Measurements from ENCODE around the gene ACRBP.

Gene ACRBP

GRCh38 chr12:6647083-6647604, at the start of gene ACRBP:
Gene ACRBP, minus strand, starts transcription at chr12:6647432. Its CDS starts 66 bp downstream, at chr12:6647366.
- H2AFZ ChIP-seq (ENCODE audit: low read depth), result no peak within 1 kb of the TSS
- H3K4me1 ChIP-seq (ENCODE audit: low read depth, poor library complexity, severe bottlenecking), result no peaks in the 10 kb centered on the region
- no peaks in the 10 kb centered on the region for H3K79me2 ChIP-seq (ENCODE audit: insufficient read depth, low read depth)
- H3K36me3 ChIP-seq (ENCODE audit: insufficient read depth), result no peaks in the 10 kb centered on the region
- no peak for TF ChIP-seq CTCF (conservative IDR thresholded peaks at IDR 0.05; ENCODE audit: low read depth, low read length)
- H3K9ac ChIP-seq, result no peak within 1 kb of the TSS
- no peak within 1 kb of the TSS for H3K4me2 ChIP-seq
- H3K27ac ChIP-seq, result no peak within 1 kb of the TSS
- peaks cover 5% of the 10 kb centered on the region; the same call in 1 of the 2 replicates for H3K27me3 ChIP-seq (ENCODE audit: insufficient read depth, low read depth)
- H3K4me3 ChIP-seq (IDR thresholded peaks at IDR 0.05; ENCODE audit: insufficient read depth, low read depth, low read length), result no peak within 1 kb of the TSS
- no peaks in the 10 kb centered on the region for H4K20me1 ChIP-seq (ENCODE audit: insufficient read depth)

- Histone ChIP-seq H4K20me1 (ENCODE audit: insufficient read depth) (no peaks in the 10 kb centered on the region), H3K79me2 (ENCODE audit: insufficient read depth, low read depth) (no peaks in the 10 kb centered on the region), H3K27ac (no peak overlapping the region), H3K9ac (no peak overlapping the region), H2AFZ (ENCODE audit: low read depth) (no peak overlapping the region), H3K27me3 (ENCODE audit: insufficient read depth, low read depth) (peaks cover 55% of the 10 kb centered on the region), H3K4me1 (ENCODE audit: low read depth, poor library complexity, severe bottlenecking) (no peaks in the 10 kb centered on the region), H3K4me2 (no peak overlapping the region), H3K36me3 (ENCODE audit: insufficient read depth) (no peaks in the 10 kb centered on the region), H3K4me3 (IDR thresholded peaks at IDR 0.05; ENCODE audit: insufficient read depth, low read depth, low read length) (no peak overlapping the region)
- TF ChIP-seq CTCF (conservative IDR thresholded peaks at IDR 0.05; ENCODE audit: low read depth, low read length), result no peak
These were observed 48.2 kb upstream of the ACRBP start for GRCh38 chr12:6695313-6696045.

GRCh38 chr12:6694701-6695100, 47.5 kb upstream of the ACRBP start:
- Histone ChIP-seq H3K9ac (no peak overlapping the region), H4K20me1 (ENCODE audit: insufficient read depth) (no peaks in the 10 kb centered on the region), H2AFZ (ENCODE audit: low read depth) (no peak overlapping the region), H3K79me2 (ENCODE audit: insufficient read depth, low read depth) (no peaks in the 10 kb centered on the region), H3K4me2 (no peak overlapping the region), H3K4me1 (ENCODE audit: low read depth, poor library complexity, severe bottlenecking) (peaks cover 5% of the 10 kb centered on the region), H3K36me3 (ENCODE audit: insufficient read depth) (no peaks in the 10 kb centered on the region), H3K4me3 (IDR thresholded peaks at IDR 0.05; ENCODE audit: insufficient read depth, low read depth, low read length) (no peak overlapping the region), H3K27ac (no peak overlapping the region), H3K27me3 (ENCODE audit: insufficient read depth, low read depth) (peaks cover 49% of the 10 kb centered on the region)
- TF ChIP-seq CTCF (conservative IDR thresholded peaks at IDR 0.05; ENCODE audit: low read depth, low read length), result no peak

- H4K20me1 ChIP-seq (ENCODE audit: insufficient read depth), result no peaks in the 10 kb centered on the region
- peaks cover 5% of the 10 kb centered on the region for H3K4me1 ChIP-seq (ENCODE audit: low read depth, poor library complexity, severe bottlenecking)
- no peak overlapping the region for H2AFZ ChIP-seq (ENCODE audit: low read depth)
- H3K9ac ChIP-seq, result no peak overlapping the region
- no peak for TF ChIP-seq CTCF (conservative IDR thresholded peaks at IDR 0.05; ENCODE audit: low read depth, low read length)
- H3K4me2 ChIP-seq, result no peak overlapping the region
- no peak overlapping the region for H3K27ac ChIP-seq
- H3K36me3 ChIP-seq (ENCODE audit: insufficient read depth), result no peaks in the 10 kb centered on the region
- no peaks in the 10 kb centered on the region for H3K79me2 ChIP-seq (ENCODE audit: insufficient read depth, low read depth)
- peaks cover 41% of the 10 kb centered on the region; the same call in 1 of the 2 replicates for H3K27me3 ChIP-seq (ENCODE audit: insufficient read depth, low read depth)
- H3K4me3 ChIP-seq (IDR thresholded peaks at IDR 0.05; ENCODE audit: insufficient read depth, low read depth, low read length), result no peak overlapping the region
These were observed 46.7 kb upstream of the ACRBP start for GRCh38 chr12:6693832-6694355.
